Panc1 (cell line): ENCODE measurements around the gene LTN1. TPM values are rescaled to one million over a fixed set of nuclear protein-coding genes. Genes with fewer than 3 reads are reported as not detected.

ENCODE experiments used
- ATAC-seq: fragments of 200-7000 bp; cut with Tn5 transposase; 2 replicates; pipeline ENCODE4 v1.9.1; 2020; ENCODE audit warnings: mild to moderate bottlenecking, moderate library complexity
- BruUV-seq: library from RNA; stranded (reverse); fragments of 400-500 nt; replicated peaks from 2 replicates; lab custom pipeline; 2021; lab: Mats Ljungman, UMichigan
- CTCF ChIA-PET: fragments of 300-600 bp; sonication (Branson Sonifier 250); formaldehyde crosslinking; loops from one replicate; lab custom pipeline; 2022; ENCODE audit warnings: antibody characterized with exemption; lab: Charles Lee
- POLR2A ChIA-PET: fragments of 300-600 bp; sonication (Branson Sonifier 250); formaldehyde crosslinking; loops from one replicate; lab custom pipeline; 2022; ENCODE audit warnings: antibody characterized with exemption; lab: Charles Lee
- DNase-seq: peaks from one replicate; pipeline ENCODE4 v3.0.0-alpha.2; 2010; ENCODE audit warnings: low read depth, low spot score
- H3K27ac ChIP-seq: 2 replicates; pipeline ENCODE4 v1.5.1; 2011; ENCODE audit warnings: mild to moderate bottlenecking, low read length, inconsistent platforms
- H3K27me3 ChIP-seq: fragments of 200-500 bp; sonication (Bioruptor generic); 2 replicates; pipeline ENCODE4 v1.6.0; 2014; ENCODE audit warnings: low read length, inconsistent platforms; ENCODE audit not compliant: control insufficient read depth, insufficient read depth
- H3K36me3 ChIP-seq: fragments of 200-500 bp; sonication (Bioruptor generic); 2 replicates; pipeline ENCODE4 v1.5.1; 2014; ENCODE audit warnings: inconsistent platforms, mild to moderate bottlenecking, low read length, moderate library complexity; ENCODE audit not compliant: control insufficient read depth, insufficient read depth
- H3K4me1 ChIP-seq: 2 replicates; pipeline ENCODE4 v1.5.1; 2011; ENCODE audit warnings: inconsistent platforms, mild to moderate bottlenecking, low read length, moderate library complexity; ENCODE audit not compliant: control insufficient read depth, insufficient read depth
- H3K4me3 ChIP-seq, 2 experiments: 2 replicates each; pipeline ENCODE4 v1.5.1; 2011 to 2012; ENCODE audit warnings: low read depth in 2 of 2, low read length in 2 of 2, mild to moderate bottlenecking in 2 of 2, inconsistent platforms in 1 of 2, moderate library complexity in 1 of 2
- H3K9me3 ChIP-seq: fragments of 200-500 bp; sonication (Bioruptor generic); 2 replicates; pipeline ENCODE4 v1.5.1; 2014; ENCODE audit warnings: low read depth, mild to moderate bottlenecking, inconsistent platforms, low read length, moderate library complexity; ENCODE audit not compliant: control insufficient read depth, insufficient read depth
- CTCF ChIP-seq: fragments of 450-650 bp; IDR thresholded peaks from 2 replicates; pipeline ENCODE4 v1.5.1; 2017; ENCODE audit warnings: mild to moderate bottlenecking
- POLR2AphosphoS5 ChIP-seq: IDR thresholded peaks from 2 replicates; pipeline ENCODE4 v1.6.1; 2012; ENCODE audit warnings: mild to moderate bottlenecking, low read depth, low read length, moderate library complexity
- REST ChIP-seq, 2 experiments: IDR thresholded peaks; 2 replicates each; pipeline ENCODE4 v1.6.1; 2011 to 2012; ENCODE audit warnings: low read depth in 2 of 2, control low read depth in 1 of 2, low read length in 1 of 2, mild to moderate bottlenecking in 1 of 2, moderate library complexity in 1 of 2; ENCODE audit not compliant: insufficient read depth in 1 of 2
- SIN3A ChIP-seq: IDR thresholded peaks from 2 replicates; pipeline ENCODE4 v1.6.1; 2012; ENCODE audit warnings: low read depth, mild to moderate bottlenecking, low read length, moderate library complexity, borderline replicate concordance; ENCODE audit not compliant: insufficient read depth
- TCF7L2 ChIP-seq: IDR thresholded peaks from 2 replicates; pipeline ENCODE4 v1.6.1; 2011; ENCODE audit warnings: mild to moderate bottlenecking, low read depth, low read length, inconsistent platforms
- in situ Hi-C: cut with HindIII; loops from 2 replicates; pipeline ENCODE4 v1.10.0; 2016; ENCODE audit warnings: low sequenced_read_pairs, low pct_unique_long_range_greater_than_20kb
- intact Hi-C: fragments of 100-400 bp; cut with micrococcal nuclease; formaldehyde crosslinking; loops from one replicate; pipeline ENCODE4 v1.10.0; 2022; ENCODE audit not compliant: unreplicated experiment
- total RNA-seq: library from RNA; stranded (reverse); gene quantifications from one replicate; pipeline ENCODE4 v1.2.1, GENCODE V29; 2021; ENCODE audit not compliant: unreplicated experiment

LTN1 gene
- total RNA-seq, 1 experiment from 2014 or later = 19.7 TPM

- TF ChIP-seq POLR2AphosphoS5 (no peak), REST (IDR thresholded peaks at IDR 0.05; ENCODE audit: insufficient read depth in 1 of 2, low read depth in 2 of 2, low read length in 1 of 2) (no peak), TCF7L2 (no peak), SIN3A (no peak), CTCF (no peak)
- Histone ChIP-seq H3K36me3 (no peaks in the 10 kb centered on the region), H3K27me3 (no peaks in the 10 kb centered on the region), H3K4me3 (peak overlapping the region; percentile 63 to 78), H3K4me1 (peaks cover 4% of the 10 kb centered on the region; the same call in 1 of the 2 replicates), H3K9me3 (no peaks in the 10 kb centered on the region), H3K27ac (peak overlapping the region; percentile 92)
- ATAC-seq = no peak
- ChIA-PET CTCF (interaction anchor here (0.6 kb wide), 1 partner anchor 140 kb away, joined by 3 read pairs; no protein-coding TSS in a partner anchor), POLR2A (interaction anchor here (0.6 kb wide), 1 partner anchor 134 kb away, joined by 3 read pairs; no protein-coding TSS in a partner anchor)
- BruUV-seq = no TSS peak
- in situ Hi-C loops = no loop called here
- intact Hi-C loops = no loop called here
- no peak for DNase-seq
These were observed 108.2 kb downstream of the LTN1 start for GRCh38 chr21:28884481-28884880.

- peak overlapping the region; percentile 92 for H3K27ac ChIP-seq
- no peaks in the 10 kb centered on the region for H3K9me3 ChIP-seq
- ATAC-seq (no peak), DNase-seq (no peak)
- intact Hi-C loops (no loop called here), in situ Hi-C loops (no loop called here)
- no TSS peak for BruUV-seq
- no peaks in the 10 kb centered on the region for H3K36me3 ChIP-seq
- no peaks in the 10 kb centered on the region for H3K27me3 ChIP-seq
- peaks cover 4% of the 10 kb centered on the region; the same call in 1 of the 2 replicates for H3K4me1 ChIP-seq
- TF ChIP-seq TCF7L2 (peak; percentile 83), REST (IDR thresholded peaks at IDR 0.05; ENCODE audit: insufficient read depth in 1 of 2, low read depth in 2 of 2, low read length in 1 of 2) (no peak)
- peak overlapping the region; percentile 63 to 78; a peak in 3 of 4 replicates for H3K4me3 ChIP-seq
- CTCF ChIA-PET = interaction anchor here (0.6 kb wide), 1 partner anchor 139 kb away, joined by 3 read pairs; no protein-coding TSS in a partner anchor
- POLR2A ChIA-PET = interaction anchor here (0.6 kb wide), 1 partner anchor 135 kb away, joined by 3 read pairs; no protein-coding TSS in a partner anchor
These were observed 108.7 kb downstream of the LTN1 start for GRCh38 chr21:28883931-28884330.
